ENCODE data around the gene OLA1.

Gene OLA1

DNA sequence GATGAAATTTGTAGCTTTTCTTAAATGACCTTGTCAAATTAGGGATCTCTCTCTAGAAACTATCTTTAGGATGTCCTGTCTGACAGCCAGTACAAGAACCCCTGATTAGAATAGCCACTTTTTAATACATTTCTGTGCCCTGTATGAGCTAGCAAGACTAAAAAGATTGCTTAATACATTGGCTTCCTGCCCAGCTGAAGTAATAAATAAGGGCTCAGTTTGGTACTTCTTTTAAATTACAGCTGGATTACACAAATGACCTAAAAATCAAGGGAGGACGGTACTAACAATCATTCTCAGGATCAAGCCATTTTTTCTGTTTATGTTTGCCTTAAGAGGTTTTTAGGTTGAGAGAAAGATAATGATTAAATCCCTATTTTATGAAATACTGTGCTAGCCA lies 11.6 kb upstream of the OLA1 start:
- no peak overlapping the region for H2AFZ ChIP-seq (ENCODE audit: low read depth)

DNA sequence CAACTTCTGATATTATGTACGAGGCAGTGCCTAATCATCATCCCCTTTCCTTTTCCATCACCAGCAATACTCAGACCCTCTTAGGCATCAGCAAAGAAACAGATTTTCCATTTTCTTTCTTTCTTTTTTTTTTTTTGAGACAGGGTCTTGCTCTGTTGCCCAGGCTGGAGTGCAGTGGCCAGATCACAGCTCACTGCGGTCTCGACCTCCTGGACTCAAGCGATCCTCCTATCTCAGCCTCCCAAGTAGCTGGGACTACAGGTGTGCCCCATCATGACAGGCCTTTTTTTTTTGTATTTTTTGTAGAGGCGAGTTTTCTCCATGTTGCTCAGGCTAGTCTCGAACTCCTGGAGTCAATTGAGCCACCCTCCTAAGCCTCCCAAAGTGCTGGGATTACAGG lies 5.9 kb upstream of the OLA1 start:
- Histone ChIP-seq H3K36me3 (ENCODE audit: insufficient read depth) (no peaks in the 10 kb centered on the region), H3K79me2 (ENCODE audit: insufficient read depth, low read depth) (no peaks in the 10 kb centered on the region), H2AFZ (ENCODE audit: low read depth) (no peak overlapping the region), H3K27me3 (ENCODE audit: insufficient read depth, low read depth) (no peaks in the 10 kb centered on the region), H3K4me2 (no peak overlapping the region), H4K20me1 (ENCODE audit: insufficient read depth) (no peaks in the 10 kb centered on the region), H3K4me3 (IDR thresholded peaks at IDR 0.05; ENCODE audit: insufficient read depth, low read depth, low read length) (no peak overlapping the region), H3K9ac (no peak overlapping the region), H3K4me1 (ENCODE audit: low read depth, poor library complexity, severe bottlenecking) (peaks cover under 1% of the 10 kb centered on the region), H3K27ac (no peak overlapping the region)
- TF ChIP-seq, protein P1, sequence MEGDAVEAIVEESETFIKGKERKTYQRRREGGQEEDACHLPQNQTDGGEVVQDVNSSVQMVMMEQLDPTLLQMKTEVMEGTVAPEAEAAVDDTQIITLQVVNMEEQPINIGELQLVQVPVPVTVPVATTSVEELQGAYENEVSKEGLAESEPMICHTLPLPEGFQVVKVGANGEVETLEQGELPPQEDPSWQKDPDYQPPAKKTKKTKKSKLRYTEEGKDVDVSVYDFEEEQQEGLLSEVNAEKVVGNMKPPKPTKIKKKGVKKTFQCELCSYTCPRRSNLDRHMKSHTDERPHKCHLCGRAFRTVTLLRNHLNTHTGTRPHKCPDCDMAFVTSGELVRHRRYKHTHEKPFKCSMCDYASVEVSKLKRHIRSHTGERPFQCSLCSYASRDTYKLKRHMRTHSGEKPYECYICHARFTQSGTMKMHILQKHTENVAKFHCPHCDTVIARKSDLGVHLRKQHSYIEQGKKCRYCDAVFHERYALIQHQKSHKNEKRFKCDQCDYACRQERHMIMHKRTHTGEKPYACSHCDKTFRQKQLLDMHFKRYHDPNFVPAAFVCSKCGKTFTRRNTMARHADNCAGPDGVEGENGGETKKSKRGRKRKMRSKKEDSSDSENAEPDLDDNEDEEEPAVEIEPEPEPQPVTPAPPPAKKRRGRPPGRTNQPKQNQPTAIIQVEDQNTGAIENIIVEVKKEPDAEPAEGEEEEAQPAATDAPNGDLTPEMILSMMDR (conservative IDR thresholded peaks at IDR 0.05; ENCODE audit: low read depth, low read length), result no peak

More for the DNA sequence above, 11.6 kb upstream of the OLA1 start:
- Histone ChIP-seq H3K4me1 (ENCODE audit: low read depth, poor library complexity, severe bottlenecking) (no peaks in the 10 kb centered on the region), H4K20me1 (ENCODE audit: insufficient read depth) (no peaks in the 10 kb centered on the region), H3K4me3 (IDR thresholded peaks at IDR 0.05; ENCODE audit: insufficient read depth, low read depth, low read length) (no peak overlapping the region), H3K79me2 (ENCODE audit: insufficient read depth, low read depth) (no peaks in the 10 kb centered on the region), H3K9ac (no peak overlapping the region), H3K4me2 (no peak overlapping the region), H3K36me3 (ENCODE audit: insufficient read depth) (no peaks in the 10 kb centered on the region), H3K27ac (no peak overlapping the region), H3K27me3 (ENCODE audit: insufficient read depth, low read depth) (no peaks in the 10 kb centered on the region)
- TF ChIP-seq, protein P1 (conservative IDR thresholded peaks at IDR 0.05; ENCODE audit: low read depth, low read length), result no peak

DNA sequence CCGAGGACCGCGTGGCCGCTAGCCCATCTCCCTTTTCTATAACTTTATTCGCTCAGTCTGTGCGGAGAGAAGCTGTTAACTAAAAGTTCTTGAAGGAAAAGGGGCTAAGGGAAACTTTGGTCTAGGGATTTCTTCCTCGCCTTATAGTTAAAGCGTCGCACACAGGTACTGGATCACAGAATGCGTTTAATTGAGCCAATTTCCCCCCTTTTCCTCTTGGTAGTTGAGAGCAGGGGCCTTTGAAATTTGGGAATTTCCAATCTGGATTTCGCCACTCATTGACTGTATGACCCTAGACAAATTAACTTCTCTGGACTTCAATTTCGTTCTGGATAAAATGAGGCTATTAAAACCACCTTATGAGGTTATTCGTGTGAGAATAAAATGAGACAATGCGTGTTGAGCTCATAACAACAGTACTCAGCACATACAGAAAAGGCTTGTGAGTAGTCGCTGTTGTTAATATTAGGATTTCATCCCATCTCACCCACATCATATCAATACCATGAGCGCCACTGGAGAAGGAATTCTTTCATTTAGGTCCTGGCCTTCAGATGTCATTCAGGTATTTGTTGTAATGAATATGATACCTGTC lies 763 bp upstream of the OLA1 start:
- H3K4me3 ChIP-seq (IDR thresholded peaks at IDR 0.05; ENCODE audit: insufficient read depth, low read depth, low read length), result no peak overlapping the region
- peak overlapping the region; percentile 93 for H3K4me2 ChIP-seq
- no peaks in the 10 kb centered on the region for H4K20me1 ChIP-seq (ENCODE audit: insufficient read depth)
- TF ChIP-seq, protein P1 (conservative IDR thresholded peaks at IDR 0.05; ENCODE audit: low read depth, low read length), result no peak
- H2AFZ ChIP-seq (ENCODE audit: low read depth), result peak overlapping the region; percentile 100
- peaks cover 1% of the 10 kb centered on the region; the same call in 1 of the 2 replicates for H3K36me3 ChIP-seq (ENCODE audit: insufficient read depth)
- no peaks in the 10 kb centered on the region for H3K27me3 ChIP-seq (ENCODE audit: insufficient read depth, low read depth)
- H3K9ac ChIP-seq, result peak overlapping the region; percentile 76; the same call in 1 of the 2 replicates
- peaks cover 26% of the 10 kb centered on the region for H3K4me1 ChIP-seq (ENCODE audit: low read depth, poor library complexity, severe bottlenecking)
- H3K27ac ChIP-seq, result peak overlapping the region; percentile 60; the same call in 1 of the 2 replicates
- peaks cover 40% of the 10 kb centered on the region for H3K79me2 ChIP-seq (ENCODE audit: insufficient read depth, low read depth)

DNA sequence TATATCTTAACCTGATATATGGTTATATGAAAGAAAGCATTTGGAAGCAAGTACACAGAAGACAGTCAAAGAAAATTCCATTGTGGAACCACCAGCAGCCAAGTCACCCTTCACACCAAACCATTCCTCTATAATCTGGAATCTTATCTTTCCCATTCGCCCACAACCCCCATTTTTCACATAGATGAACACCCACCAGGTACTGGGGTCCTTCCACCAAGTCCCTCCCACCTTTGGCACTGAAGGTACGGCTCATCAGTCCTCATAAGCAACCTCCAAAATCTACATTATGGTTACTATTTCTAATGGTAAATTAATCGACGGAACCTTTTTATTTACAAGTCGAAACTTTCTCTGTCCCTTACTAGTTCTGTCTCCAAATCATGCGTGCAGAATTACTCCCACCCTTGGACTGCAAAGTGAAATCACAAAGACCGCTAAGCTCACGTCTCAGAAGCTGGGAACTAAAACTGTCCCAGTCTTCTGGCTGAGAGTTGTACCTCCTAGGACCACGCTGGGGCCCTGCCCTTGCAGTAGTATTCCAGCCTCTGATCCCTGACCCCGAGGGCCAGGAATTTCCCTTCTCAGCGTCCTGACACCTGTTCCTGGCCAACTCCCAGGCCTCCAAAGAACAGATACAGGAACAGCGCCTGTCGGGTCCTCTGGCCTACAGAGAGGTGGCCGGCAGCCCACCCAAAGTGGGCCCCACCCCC lies 702 bp downstream of the OLA1 start:
- H4K20me1 ChIP-seq (ENCODE audit: insufficient read depth), result no peaks in the 10 kb centered on the region
- peak overlapping the region; percentile 60; the same call in 1 of the 2 replicates for H3K27ac ChIP-seq
- H3K4me2 ChIP-seq, result peak overlapping the region; percentile 92
- H3K27me3 ChIP-seq (ENCODE audit: insufficient read depth, low read depth), result no peaks in the 10 kb centered on the region
- H3K79me2 ChIP-seq (ENCODE audit: insufficient read depth, low read depth), result peaks cover 54% of the 10 kb centered on the region
- H2AFZ ChIP-seq (ENCODE audit: low read depth), result peak overlapping the region; percentile 83
- H3K4me3 ChIP-seq (IDR thresholded peaks at IDR 0.05; ENCODE audit: insufficient read depth, low read depth, low read length), result peak overlapping the region; percentile 81
- H3K36me3 ChIP-seq (ENCODE audit: insufficient read depth), result peaks cover 6% of the 10 kb centered on the region
- TF ChIP-seq, protein P1 (conservative IDR thresholded peaks at IDR 0.05; ENCODE audit: low read depth, low read length), result no peak
- H3K4me1 ChIP-seq (ENCODE audit: low read depth, poor library complexity, severe bottlenecking), result peaks cover 35% of the 10 kb centered on the region
- H3K9ac ChIP-seq, result peak overlapping the region; percentile 83

Measured in KMS-11 (cell line).